ENCODE data around the gene USP10.

The USP10 gene

DNA sequence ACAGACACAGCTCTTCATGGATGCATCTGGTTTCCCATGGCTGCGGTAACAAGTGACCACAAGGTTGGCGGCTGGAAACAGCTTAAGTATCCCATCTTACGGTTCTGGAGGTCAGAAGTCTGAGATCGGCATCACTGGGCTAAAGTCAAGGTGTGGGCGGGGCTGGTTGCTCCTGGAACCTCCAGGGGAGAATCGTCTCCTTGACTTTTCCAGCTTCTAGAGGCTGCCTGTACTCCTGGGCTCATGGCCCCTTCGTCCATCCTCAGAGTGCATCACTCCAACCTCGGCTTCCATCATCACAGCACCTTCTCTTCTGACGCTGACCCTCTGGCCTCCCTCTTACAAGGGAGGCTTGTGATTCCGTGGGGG lies 107.1 kb downstream of the USP10 start:
- DNase-seq (ENCODE audit: low read depth), result no peak

DNA sequence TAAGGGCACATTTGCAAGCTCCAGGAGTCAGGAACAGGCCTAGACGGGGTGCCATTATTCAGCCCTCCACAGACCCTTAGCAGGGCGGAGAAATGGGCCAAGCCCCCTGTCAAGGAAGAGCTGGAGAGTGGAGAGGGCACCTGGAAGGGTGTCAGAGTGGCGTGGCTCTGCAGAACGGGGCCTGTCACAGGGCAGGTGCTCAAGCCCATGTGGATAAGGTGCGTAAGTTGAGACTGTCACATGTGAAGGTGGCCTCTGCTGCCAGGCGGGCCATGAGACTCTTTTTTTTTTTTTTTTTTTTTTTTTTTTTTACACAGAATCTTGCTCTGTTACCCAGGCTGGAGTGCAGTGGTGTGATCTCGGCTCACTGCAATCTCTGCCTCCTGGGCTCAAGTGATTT lies 108.0 kb downstream of the USP10 start:
- no peak for DNase-seq (ENCODE audit: low read depth)

DNA sequence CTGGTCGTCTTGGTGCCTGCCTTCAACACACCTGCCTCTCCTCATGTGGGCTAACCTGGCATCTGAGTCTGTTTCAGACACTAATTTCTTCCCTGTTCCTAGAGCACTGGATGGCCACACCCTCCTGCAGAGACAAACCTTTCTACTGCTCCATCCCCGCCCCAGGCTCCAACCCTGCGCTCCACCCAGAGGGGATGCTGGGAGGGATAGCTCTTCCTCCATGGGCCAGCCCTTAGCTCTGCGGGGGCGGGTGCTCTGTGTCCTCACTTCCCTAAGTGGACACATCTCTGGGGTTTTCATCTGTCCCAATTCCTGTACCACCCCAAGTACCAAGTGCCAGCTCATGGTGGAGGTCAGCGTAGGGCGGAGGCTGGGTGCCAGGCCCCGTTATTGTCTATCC lies 109.0 kb downstream of the USP10 start:
- no peak for DNase-seq (ENCODE audit: low read depth)

DNA sequence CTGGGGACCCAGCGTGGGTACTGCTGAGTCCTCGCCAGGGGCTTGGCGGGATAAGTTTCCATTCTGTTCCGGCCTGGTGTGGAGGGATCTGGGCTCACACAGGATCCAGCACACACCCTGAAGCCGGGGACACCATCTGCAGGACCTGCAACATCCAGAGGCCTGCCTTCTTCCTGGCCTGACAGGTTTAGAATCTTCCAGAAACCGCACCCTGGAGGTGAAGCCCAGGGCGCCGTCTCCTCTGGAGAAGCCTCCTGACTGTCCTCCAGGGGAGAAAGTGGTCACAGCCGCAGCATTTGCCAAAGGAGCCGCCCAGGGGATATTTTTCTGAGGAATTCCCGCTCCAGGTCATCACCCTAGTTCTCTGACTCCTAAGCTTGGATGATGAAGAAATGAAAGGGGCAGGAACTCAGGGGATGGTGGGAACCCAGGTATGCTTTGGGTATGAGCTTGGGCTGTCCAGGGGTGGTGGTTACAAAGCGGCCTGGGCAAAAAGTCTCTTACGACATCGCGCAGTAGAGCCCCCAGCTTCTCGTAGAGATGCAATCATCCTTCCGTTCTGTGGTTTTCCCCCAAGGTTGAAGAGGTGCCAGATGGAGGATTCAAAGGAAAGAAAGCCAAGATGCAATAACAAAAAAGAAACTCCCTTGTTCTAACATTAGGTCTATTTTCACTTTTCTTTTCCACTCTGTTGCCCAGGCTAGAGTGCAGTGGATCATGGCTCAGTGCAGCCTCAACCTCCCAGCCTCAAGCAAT lies 110.9 kb downstream of the USP10 start:
- no peak for DNase-seq (ENCODE audit: low read depth)

DNA sequence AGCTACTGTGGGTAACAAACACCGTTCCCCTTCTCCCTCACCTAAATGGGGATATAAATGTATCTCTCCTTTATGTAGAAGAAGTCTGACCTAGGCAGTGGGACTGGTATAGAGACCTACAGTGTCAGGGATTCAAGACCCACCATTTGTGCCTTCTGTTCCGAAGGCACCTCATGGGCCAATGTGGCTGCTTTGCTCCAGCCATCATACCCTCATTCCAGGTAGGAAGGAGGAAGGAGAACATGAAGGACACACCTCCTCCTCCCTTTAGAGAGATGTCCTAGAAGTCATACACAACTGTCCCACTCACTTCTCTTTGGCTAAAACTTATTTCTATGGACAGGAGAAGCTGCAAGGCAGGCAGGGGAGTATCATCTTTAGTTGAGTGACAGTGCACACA lies 111.7 kb downstream of the USP10 start:
- no peak for DNase-seq (ENCODE audit: low read depth)

DNA sequence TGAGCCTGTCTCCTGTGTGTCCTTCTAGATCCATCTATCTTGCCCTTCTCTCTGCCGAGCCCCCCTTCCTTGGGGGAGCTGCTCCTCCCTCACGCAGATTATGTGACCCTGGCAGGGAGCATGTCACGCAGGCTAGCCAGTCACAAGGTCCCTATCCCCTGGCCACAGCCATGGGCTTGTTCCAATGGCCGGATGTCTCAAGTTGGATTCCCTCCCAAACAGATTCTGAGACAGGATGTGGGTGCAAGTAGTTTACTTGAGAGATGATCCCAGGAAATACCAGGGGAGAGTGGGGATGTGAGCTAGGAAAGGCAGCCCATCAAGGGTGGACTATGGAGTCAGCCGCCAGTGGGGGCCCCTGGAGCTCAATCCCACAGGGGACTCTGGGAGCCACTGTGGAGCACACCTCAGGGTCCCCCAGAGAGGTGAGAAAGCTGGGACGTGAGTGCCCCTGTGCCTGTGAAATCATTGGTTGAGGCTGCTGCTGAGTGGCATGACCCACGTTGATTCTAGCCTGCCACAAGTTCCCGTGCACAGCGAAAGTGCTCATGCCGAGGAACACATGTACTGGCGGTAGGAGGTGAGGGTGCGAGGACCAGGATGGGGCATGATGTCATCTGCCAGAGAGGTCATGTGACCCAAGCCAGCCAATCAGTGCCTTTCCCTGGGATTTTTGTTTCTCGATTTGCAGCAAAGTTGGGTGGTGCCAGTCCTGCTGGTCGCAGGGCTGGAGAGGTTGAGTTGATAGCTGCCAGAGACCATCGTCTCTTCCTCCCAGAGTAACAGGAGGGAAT lies 113.5 kb downstream of the USP10 start:
- no peak for DNase-seq (ENCODE audit: low read depth)

DNA sequence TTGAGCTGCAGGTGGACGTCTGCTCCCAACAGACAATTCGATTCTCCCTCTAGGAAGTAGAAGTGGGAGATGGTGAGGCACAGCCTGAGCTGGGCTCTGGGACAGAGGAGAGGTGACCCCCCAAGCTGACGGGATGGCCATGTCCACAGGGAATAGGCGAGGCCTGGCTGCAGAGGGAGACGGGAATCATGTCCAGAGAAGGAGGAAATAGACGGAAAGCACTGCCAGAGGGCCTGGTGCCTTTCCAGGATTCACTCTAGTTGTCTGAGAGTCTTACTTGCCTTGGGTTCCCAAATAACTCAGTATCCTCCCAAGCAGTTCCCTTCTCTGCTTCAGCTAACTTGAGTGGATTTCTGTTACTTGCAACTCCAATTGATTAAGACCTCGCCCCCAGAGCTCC lies 115.7 kb downstream of the USP10 start:
- DNase-seq (ENCODE audit: low read depth), result no peak

DNA sequence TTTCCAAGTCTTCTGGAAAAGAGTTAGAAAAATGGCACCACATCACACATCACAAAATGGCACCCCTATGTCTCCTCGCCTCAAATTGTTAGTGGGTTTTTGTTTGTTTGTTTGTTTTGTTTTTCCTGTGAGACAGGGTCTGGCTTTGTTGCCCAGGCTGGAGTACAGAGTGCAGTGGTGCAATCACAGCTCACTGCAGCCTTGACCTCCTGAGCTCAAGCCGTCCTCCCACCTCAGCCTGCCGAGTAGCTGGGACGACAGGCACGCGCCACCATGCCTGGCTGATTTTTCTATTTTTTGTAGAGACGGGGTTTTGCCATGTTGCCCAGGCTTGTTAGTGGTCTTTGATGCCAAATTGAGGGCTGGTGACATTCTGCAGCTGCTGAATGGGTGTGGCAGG lies 116.2 kb downstream of the USP10 start:
- DNase-seq (ENCODE audit: low read depth), result no peak

DNA sequence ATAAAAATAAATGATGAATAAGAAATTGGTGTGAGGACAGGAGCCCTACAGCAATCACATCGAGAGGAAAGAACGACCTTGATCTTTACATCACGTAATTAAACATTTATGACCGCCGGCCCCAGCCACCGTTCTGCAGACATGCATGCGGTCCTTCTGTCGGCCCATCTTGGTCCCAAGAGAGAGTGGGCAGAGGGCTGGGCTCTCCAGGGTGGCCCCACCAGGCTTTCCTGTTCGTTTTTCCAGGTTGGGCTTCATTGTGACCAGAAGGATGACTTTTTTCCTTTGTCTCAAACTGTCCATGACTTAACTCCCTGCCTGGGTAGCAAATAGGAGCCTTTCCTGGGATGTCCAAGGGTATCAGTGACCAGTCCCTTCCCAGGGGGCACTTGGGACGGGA lies 116.7 kb downstream of the USP10 start:
- DNase-seq (ENCODE audit: low read depth), result no peak

DNA sequence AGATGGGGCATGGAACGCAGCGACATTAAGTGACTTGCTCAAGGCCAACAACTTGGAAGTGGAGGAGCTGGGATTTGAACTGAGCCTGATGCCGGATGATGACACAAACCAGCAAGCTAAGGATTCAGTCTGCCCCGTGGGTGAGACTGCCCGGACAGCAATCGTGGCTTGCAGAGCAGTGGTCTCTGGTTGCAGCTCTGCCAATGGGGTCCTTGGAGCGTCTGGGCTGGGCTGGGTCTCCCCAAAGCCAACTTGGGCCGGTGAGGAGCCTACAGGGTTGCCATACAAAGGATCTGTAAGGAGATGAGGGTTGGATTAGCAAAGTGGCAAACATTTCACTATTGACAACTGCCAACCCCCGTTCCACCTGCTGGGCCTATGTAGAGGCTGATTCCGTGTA lies 117.4 kb downstream of the USP10 start:
- no peak for DNase-seq (ENCODE audit: low read depth)

DNA sequence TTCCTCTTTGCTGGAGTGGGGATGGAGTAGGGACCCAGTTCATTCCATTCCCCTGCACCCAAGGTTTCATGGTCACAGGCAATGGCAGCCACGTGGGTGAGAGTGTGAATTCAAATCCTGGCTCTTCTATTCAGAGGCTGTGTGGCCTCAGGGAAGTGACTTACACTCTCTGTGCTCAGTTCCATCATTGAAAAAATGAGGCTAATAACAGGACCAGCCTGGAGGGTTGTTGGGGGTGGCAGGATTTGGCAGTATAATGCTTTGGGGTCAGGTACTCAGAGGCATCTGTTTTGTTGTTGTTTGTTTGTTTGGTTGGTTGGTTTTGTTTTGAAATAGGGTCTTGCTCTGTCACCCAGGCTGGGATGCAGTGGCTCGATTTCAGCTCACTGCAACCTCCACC lies 117.8 kb downstream of the USP10 start:
- DNase-seq (ENCODE audit: low read depth), result no peak

DNA sequence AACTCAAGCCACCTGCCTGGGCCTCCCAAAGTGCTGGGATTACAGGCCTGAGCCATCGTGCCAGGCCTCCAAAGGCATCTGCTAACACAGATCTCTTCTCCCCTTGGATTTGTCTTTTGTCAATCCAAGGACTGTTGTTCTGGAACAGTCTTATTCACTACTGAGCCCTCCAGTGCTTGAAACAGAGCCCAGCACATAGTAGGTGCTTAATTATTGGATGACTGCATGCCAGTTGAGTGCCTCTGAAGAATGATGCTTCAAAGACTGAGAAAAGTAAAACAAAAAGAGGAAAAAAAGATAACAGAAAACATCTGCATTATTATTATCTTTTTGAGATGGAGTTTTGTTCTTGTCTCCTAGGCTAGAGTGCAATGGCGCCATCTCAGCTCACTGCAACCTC lies 118.3 kb downstream of the USP10 start:
- DNase-seq (ENCODE audit: low read depth), result no peak

DNA sequence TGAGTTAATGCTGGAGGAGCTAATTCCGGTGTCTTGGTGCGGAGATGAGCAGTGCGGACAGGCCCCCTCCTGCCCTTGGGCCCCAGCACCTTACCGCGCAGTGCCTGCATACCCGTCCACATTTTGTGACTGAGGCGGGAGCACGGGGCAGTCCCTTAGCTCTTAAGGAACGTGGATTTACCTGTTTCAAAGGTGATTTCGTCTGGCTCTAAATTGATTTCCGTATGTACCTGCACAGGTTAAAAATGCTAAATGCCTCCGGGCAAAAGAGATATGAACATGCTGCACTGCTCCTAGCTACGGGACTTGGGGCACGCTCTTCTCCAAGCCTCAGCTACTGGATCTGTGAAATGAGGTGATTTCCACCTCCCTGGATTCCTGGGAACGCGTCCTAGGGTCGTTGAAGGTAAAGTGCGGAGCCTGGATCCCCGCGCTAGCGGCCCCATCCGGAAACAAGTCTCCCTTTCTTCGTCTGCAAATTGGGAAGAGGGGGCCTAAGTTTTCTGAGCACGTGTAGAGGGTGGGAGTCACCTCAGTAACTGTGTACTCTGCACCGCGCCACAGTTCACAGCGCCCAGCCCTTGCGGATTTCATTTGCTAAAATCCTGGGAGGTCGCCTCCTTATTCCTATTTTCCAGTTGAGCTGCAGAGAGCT lies 119.3 kb downstream of the USP10 start:
- DNase-seq (ENCODE audit: low read depth), result no peak

DNA sequence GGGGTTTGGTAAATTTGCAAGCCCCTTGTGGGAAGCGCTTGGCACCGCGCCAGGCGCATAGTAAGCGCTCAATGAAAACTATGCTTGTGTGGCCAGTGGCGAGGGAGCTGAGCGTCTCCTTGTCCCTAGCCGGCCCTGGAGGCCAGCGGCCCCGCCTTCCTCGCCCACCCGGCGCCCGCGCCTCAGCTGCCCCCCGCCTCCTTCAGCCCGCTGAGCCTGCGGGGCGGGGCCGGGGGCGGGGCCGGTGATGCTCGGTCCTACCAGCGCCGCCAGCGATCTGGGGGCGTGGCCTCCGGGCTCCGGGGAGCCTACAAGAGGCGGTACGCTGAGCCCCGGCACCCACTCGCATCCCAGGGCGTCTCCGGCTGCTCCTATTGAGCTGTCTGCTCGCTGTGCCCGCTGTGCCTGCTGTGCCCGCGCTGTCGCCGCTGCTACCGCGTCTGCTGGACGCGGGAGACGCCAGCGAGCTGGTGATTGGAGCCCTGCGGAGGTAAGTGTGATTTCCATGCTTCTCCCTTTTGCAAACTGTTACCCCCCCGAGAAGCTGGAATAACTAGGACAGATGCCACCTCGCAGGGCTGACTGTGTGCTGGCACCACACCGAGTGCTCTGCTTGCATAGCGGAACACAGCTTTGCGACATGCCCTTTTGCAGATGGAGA lies 120.0 kb downstream of the USP10 start, which contains the start of gene CRISPLD2:
TSS of gene CRISPLD2 (plus strand) at position 342 of the 661 bp plus-strand sequence. CDS start 18,511 bp downstream, outside the sequence.
- DNase-seq (ENCODE audit: low read depth), result peak; percentile 64

DNA sequence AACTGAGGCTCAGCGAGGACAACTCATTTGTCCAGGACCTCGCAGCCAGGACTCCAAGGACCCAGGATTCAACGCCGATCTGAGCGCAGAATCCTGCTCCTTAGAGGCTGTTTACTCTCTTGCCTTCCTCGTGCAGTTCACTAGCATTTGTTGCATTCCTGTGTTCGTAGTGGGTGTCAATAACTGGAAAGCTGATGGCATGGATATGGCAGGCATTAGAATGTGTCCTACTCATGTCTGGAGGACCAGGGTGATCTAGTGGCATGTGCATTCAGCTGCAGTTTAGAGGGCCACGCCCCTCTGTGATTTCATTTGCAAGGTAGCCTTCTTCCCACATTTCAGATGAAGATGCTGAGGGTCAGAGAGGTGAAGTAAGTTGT lies 120.5 kb downstream of the USP10 start:
- no peak for DNase-seq (ENCODE audit: low read depth)

DNA sequence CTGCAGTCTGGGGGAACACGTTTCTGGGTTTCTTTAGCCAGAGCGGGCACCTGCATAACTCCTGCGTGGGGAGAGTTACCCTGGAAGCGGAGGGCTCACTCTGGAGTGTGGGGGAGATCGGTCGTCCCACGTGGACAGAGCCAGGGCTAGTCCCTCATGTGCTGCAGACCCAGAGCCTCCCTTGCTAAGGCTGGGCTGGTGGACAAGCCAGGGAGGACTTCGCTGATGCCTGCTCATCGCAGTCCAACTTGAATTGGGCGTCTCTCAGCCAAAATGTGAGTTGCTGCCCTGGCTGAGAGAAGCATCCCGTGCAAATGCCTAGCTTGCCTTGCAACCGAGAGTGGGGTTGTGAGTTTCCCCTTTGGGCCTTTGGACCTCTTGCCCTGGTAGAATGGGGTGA lies 121.0 kb downstream of the USP10 start:
- DNase-seq (ENCODE audit: low read depth), result no peak

DNA sequence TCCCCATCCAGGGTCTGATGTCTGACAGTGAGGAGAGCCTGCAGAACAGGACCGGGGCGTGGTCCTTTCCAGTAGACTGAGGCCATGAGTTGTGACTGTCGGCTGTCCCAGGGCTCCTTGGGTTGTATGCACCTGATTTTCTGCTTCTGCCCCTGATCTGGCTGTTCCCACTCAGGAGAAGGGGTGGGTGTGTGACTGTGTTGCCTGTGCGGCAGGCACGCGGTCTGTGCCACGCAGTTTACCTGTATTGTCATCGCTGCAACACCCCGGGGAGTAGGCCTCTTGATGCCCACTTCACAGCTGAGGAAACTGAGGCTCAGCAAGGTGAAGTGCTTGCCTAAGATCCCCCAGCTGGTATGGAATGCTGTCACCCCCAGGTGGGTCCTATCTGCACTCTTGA lies 121.4 kb downstream of the USP10 start:
- no peak for DNase-seq (ENCODE audit: low read depth)

DNA sequence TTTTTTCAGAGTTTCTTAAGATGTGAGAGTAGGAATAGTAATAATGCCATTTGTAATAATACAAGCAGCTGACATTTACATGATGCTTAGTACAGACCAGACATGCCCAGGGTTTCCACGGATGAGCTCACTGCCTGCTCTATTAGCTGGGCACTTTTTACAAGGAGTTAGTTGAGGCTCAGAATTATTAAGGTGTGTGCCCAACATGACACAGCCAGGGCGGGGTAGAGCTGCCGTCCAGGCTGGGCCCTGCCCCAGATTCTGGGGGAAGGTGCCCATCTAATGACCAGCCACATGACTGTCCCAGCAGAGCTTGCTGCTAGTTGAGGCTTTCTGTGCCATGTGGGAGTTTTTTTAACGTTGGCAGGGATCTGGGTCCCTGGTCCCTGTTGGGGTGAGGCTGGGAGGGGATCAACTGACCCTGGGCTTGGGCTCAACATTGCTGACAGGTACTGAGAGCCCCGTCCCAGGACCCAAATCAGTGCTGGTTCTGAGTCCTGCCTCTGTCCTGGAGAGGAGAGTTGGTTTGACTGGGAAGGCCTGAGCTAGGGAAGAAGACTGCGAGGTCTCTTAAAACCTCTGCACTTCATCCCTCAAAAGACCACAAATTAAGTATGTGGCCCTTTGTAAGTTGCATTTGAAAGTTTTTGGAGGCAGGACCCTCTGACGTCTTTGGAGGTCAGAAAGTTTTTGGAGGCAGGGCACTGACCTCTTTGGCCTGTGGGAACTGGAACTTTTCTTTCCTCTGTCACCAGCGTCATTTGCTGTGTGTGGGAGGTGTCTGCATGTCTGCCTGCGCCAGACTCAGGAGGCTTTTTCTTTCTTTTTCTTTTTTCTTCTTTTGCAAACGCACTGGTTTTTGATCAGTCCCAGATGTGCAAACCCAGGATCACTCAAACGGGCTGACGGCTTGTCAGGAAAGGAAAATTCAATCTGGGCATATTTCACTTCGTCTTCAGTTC lies 122.2 kb downstream of the USP10 start:
- DNase-seq (ENCODE audit: low read depth), result no peak

DNA sequence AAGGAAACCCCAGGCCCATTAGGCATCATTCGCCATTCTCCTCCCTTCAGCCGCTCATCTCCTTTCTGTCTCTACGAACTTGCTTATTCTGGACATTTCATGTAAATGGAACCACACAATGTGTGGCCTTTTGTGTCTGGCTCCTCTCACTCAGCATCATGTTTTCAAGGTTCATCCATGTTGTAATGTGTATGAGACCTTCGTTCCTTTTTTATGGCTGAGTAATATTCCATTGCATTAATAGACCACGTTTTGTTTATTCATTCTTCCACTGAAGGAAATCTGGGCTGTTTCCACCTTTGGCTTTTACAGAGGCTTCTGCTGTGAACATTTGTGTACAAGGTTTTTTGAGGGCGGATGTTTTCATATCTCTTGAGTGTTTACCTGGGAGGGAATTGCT lies 123.2 kb downstream of the USP10 start:
- no peak for DNase-seq (ENCODE audit: low read depth)

DNA sequence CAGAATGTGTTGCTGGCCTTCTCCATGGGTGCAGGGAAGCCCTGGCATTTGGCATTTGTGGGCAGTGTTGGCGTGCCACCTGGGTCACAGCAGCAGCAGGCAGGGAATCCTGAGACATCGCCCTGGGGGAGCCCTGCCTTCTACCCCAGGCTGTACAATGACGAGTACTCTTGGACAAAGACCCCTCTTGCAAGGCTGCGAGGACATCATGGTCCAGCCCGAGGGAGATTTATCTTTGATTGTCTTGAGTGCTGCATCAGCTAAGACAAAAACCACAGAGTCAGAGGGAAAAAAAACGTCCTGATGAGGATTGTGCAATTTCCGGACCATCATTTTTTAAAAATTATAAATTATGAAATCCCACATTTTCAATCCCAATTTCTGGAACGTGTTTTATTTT lies 123.7 kb downstream of the USP10 start:
- no peak for DNase-seq (ENCODE audit: low read depth)

DNA sequence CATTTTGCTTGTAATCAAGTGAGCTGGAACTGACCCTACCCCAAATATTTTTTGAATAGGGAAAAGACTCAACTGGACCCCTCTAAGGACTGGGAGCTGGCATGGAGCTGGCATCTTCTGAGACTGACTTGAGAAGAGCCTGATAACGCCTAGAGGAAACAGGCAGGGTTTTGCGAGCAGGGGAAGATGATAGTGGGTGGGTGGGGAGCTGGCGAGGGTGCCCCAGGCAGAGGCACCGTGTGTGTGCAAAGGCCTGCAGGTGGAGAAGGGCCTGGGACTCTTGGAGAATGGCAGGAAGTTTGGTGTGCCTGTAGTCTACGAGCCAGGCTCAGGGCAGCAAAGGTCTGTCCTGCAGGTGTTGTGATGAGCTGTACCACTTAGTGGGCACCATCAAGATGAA lies 124.1 kb downstream of the USP10 start:
- no peak for DNase-seq (ENCODE audit: low read depth)
